Stimulated activated CD8-positive, alpha-beta memory T cell treated with anti-CD3 and anti-CD28 coated beads, Interleukin-4, amount 100 ng/mL, for 48 hours (primary cell): ENCODE measurements around the gene YAP1.
"Not testable (repeated sequence)": the region's sequence is repeated elsewhere in the genome, so short reads cannot be mapped to it uniquely, and the experiment has no call there.

Experiments
- DNase-seq: peaks from one replicate; pipeline ENCODE4 v3.0.0-alpha.2; 2020

Gene YAP1

DNA sequence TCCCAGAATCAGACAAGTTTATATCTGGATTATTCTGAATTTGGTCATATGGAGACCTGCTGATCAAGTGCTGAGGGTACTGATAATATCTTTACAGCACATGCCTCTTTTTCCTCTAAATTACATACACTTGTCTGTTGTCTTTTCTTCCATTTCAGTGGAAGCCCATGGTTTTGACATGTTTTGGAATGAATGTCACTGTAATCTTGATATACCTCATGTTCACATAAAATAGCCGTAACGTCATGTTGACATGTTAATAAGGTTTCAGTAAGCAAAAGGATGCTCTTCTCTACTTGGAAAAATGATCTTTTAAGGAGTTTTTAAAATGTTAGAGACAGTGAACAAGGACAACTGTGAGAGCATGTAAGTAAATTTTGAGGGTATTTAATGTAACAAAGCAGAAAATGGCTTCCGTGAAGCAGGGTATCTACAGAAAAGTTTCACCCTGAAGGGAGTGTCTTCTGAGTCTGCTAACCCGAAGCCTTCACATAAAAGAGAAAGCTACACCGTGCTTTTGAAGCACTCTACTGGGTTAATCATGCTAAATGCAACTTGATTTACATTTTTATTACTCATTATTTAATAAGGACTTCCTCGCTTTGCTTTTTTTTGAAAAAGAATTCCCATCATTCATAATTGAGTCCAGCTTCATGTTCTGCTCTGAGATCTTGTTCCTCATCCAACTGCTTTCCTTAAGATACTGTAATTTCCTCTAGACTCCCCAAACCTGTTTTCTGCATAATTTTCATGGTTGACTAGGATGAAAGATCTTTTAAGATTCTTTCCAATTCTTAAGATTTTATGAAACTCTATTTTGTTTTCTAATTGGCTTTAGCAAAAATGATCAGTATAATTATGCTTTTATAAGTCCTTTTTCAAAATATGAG lies 56.2 kb downstream of the YAP1 start:
- DNase-seq, result no peak

DNA sequence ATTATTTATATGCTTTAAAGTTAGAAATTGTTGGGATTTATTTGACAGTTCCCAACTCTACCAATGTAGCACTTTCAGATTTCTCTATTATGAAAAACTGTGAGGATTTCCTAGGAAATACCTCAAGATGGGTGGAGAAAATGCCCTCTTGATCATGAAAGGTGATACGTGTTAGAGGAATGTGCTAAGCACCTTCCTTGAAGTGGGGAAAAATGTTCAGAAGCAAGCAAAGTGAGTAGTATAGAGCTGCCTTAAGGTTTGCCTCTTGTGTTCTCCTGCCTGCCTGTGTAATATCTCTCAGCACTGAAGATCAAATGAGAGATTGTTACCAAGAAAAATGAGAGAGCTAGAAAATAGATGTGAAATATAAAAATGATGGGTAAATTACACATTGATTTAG lies 58.2 kb downstream of the YAP1 start:
- no peak for DNase-seq

DNA sequence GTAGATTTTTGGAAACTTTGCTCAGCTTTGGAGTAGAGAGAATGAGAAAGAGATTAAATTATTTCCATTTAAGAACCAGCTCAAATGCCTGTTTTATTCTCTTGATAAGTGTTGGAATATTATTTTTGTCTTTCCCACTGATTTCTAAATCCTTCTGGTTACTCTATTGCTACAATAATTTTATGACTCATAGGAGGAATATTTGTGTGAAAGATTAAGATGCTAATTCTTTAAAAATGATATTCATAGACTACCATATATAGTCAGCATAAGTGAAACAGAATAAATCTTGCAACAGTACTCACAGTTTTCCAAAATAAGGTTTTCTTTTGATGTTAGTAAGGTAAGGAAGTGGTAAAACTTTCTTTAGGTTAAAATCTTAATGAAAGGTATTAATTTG lies 60.9 kb downstream of the YAP1 start:
- no peak for DNase-seq

DNA sequence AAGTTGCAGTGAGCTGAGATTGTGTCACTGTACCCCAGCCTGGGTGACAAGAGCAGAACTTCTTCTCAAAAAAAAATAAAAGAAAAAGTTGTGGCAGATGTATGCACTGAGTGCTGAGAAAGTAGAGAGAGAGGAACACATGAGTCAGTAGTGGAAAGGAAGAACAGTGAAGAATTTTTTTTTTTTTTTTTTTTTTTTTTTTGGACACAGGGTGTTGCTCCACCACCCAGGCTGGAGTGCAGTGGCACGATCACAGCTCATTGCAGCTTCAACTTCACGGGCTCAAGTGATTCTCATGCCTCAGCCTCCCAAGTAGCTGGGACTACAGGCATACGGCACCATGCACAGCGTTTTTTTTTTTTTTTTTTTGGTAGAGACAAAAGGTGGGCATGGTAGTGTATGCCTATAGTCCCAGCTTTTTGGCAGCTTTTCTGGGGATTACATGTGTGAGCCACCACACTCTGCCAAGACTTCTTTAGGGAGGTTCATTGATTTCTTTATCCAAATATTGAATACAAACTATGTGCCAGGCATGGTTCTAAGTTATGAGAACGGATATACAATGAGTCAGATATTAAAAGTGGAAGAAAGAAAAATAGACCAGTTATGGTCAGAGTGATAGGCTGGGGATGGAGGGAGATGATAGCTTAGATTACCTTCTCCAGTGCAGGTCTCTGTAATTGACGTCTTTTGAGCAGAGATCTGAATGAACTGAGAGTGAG lies 62.0 kb downstream of the YAP1 start:
- DNase-seq, result no peak

DNA sequence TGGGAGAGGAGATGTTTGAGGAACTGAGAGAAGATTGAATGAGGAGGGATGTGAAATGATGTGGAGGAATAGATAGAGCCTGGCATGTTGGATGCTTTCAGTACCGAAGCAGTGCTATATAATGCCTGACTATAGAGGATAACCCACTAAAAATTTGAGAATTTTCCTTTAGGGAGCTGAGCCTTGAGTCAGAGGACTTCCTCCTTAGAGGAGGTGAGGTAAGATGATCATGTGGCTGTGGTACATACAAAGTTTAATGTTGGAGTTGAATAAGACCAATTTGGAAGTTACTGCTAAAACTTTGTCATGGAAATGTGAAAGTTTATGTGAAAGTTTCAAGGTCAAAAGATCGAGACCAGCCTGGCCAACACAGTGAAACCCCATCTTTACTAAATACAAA lies 66.9 kb downstream of the YAP1 start:
- no peak for DNase-seq

DNA sequence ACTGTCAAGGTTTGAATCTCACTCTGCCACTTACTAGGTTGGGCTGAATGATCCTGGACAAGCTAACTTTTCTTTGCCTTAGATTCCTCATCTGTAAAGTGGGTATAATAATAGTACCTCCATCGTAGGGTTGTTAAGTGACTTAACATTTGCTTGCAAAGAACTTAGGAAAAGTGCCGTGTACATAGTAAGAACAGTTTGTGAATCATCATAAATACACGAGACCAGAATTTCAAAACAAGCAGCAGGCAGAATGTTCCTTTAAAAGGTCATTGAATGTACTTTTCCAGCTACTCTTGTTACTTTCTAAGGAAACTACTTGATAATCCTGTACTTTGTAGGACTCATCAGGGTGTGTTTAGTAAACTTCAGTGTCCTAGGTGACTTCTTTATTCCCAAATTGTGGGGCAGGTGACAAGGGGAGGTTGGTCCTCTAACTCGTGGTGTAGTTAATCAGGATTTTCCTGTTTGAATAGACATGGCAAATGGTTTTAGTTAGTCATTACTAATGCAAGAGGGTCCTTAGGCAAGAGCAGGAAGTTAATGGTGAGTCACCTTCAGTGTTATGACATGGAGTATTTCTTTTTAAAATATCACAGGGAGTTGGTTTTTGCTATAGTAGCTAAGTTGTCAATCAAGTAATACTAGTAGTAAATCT lies 67.9 kb downstream of the YAP1 start:
- no peak for DNase-seq

DNA sequence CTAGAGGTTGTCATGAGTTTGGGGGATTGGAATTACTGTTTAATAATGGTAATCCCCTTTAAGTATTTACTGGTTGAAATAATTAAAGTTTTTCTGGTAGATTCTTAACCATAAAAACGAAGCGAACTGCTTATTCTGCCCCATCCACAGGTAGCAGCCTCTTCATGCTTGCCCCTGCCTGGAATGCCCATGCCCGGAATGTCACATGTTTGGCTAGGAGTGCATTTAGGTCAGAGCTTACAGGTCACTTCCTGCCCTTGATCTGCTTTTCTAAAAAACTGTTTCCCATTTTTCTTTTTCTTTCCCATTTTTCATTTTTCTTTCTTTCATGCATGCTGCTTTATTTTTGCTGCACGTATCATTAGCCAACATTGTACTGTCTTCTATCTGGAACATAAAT lies 69.1 kb downstream of the YAP1 start:
- DNase-seq, result no peak

DNA sequence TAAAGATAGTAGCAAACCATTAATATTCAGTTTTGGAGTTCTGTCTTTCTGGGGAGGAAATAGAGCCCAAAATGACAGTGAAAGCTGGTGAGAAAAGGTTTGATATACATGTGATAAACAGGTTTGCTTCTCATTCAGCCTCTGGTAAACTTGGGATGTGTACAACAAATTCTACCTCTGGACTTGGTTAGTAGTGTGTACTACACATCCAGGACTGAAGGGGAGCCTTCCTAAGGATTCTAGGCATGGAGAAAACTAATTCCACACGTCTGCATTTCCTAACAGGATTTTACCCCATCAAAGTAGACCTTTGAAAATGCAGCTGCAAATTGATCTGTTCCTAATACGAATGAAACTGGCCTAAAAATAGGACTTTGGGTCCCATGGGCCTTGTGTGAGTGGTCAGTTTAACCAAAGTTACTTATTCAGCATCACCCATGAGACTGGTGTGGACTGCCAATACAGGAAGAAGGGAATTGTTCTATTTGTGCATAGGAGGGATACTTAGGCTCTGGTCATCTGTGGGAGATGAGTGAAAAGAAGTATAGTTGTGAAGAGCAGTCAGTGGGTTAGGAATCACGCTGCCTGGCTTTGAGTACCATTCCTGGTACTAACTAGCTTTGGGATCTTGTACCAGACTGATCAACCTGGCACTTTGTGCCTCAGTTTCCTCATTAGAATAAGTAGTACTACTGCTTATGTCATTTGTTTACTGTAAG lies 74.2 kb downstream of the YAP1 start:
- DNase-seq, result no peak

DNA sequence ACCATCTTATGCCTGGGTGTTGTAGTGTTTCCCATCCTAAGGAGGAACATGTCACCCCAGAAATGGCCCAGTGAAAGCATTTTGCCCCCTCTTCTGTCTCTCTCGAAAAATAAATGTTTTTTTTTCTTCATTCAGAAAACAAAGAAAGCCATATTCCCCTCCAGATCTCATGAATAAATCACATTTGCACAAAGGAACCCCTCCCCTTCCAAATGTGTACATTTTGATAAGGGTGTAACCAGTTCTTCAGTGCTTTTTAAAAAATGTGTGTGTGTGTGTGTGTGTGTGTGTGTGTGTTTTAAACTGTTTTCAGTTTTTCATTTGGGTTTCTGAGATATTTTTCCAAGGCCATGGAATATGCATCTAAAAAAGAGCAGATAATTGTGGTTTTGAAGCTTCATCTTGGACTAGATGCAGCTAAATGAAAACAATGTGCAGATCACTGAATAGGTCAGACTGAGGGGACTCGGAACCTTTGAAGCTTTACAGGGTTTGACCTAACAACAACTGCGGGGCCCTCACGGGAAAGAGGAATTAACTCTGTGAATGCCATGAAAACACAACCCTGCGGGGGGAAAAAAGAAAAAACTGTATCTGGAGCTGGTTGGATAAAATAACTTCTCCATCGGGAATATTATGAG lies 76.4 kb downstream of the YAP1 start:
- no peak for DNase-seq

DNA sequence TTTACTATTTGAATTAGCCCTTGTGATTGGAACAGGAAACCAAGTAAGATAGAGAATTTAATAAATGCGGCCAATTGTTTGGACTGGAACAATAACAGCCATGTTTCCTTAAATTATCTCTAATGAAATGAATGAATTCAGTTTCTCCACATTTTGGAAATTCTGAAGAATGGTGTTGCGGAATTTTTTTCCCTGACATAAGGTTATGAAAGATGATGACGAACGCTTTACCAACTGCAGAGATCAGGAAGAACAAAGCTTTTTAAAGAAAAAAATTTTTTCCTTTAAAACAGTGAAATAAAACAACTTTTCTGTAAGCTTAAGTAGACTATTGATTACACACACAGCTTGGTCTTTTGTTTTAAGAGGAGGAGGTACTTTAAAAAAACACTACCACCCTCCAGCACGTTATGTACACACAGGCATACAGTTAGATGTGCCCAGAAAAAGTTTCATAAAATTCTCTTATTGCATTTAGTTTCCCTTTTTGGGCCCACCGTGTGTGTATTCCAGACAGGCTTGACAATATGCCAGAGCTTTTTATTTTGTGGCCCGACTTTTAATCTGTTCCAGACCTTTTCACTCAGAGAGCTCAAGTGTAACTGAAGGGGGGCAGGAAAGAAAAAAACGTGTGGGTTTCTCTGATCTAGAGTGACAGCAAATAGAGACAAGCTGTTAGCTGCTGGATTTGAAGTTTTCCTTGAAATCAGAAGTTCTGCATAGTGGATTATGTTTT lies 77.3 kb downstream of the YAP1 start:
- no peak for DNase-seq

DNA sequence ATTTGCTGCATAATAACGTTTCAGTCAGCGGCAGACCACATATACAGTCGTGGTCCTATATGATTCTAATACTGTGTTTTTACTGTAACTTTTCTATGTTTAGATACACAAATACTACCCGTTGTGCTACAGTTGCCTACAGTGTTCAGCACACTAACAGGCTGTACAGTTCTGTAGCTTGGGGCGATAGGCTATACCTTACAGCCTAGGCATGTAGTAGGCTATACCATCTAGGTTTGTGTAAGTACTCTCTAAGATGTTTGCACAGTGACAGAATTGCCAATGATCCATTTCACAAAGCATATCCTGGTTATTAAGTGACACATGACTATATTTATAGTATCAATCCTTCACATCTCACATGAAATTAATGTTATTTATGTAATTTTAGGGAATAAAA lies 78.2 kb downstream of the YAP1 start:
- DNase-seq, result no peak

DNA sequence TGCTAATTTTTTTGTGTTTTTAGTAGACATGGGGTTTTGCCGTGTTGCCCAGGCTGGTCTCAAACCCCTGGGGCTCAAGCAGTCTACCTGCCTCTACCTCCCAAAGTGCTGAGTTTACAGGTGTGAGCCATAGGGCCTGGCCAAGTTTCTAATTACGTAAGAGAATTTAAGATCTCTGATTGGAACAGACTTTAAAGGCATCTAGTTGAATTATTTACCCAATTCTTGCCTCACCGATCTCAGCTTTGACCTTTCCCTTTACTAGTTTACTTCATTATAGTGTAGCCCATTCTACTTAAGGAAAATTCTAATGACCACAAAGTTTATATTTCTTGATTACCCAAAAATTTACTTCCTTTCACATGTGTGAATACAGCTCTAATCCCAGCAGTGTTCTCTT lies 81.6 kb downstream of the YAP1 start:
- no peak for DNase-seq

DNA sequence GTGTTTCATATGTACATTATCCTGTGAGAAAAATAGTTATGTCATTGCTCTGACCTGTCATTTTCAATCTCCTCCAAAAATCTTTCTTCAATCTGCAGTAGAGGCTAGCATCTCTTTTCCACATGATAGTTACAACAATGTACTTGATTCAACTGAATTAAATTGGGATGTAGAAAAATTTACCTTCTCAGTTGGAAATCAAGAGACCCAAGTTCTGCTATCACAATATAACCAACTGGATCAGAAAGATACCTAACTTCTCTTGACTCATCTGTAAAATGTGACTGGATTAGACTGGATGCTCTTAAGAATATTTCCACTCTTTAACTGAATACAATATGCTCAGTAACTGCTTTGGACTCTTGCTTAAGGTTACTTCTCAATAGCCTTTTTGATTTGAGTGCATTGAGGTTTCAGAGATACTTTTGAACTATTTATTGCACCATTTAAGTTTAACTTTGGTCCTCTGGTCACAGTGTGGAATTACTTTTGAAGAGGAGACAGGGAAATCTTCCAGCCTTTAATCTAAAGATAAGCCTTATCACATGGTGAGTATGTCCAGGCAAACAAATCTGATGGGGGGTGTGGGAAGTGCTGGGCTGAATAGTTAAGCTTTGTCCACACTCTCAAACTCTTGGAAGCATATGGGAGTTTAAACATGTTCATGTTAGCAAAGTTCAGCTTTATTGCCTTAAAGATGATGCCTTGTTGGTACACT lies 82.3 kb downstream of the YAP1 start:
- DNase-seq, result no peak

DNA sequence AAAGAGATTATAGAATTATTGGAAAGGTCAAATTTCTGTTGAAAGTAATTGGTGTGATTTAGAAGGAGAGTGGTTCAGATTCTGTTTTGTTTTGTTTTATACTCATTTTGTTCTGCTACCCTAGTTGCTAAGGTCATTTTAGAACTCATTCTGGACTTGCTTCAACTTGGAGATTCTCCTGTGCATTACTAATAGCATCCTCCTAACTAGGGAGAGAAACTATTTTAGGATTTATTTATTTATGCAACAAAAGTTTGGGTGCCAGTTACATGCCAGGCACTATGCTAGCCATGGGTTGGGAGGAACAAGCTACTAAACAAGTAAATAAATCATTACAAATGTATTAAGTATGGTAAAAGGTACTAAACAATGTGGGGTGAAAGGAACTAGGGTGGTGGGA lies 84.0 kb downstream of the YAP1 start:
- DNase-seq, result no peak

DNA sequence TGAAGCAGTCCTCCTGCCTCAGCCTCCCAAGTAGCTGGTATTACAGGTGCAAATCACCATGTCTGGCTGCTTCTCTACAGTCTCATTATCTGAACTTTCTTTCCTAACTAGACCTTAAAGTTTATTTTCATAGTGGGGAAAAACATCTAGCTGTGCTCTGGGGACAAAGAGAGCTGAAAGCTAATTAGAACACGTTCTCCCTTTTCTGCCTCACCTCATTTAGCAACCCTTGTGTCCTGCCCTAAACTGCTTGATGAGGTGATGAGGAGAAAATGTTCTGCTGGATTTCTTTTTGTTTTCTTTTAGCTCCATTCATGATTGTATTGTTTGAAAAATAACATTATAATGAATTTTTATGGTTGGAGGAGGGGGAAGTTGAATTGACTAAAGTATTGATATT lies 84.7 kb downstream of the YAP1 start:
- no peak for DNase-seq

DNA sequence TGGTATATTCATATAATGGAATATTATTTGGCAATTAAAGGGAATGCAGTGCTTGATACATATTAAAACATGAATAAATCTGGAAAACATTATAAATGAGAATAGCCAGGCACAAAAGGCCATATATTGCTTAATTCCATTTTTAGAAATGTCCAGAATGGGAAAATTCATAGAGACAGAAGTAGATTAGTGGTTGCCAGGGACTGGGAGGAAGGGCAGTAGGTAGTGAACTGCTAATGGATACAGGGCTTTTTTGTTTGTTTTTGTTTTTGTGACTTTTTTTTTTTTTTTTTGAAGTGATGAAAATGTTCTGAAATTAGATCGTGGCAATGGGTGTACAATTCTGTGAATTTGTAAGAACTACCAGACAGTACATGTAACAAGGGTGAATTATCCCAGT lies 86.1 kb downstream of the YAP1 start:
- no peak for DNase-seq

DNA sequence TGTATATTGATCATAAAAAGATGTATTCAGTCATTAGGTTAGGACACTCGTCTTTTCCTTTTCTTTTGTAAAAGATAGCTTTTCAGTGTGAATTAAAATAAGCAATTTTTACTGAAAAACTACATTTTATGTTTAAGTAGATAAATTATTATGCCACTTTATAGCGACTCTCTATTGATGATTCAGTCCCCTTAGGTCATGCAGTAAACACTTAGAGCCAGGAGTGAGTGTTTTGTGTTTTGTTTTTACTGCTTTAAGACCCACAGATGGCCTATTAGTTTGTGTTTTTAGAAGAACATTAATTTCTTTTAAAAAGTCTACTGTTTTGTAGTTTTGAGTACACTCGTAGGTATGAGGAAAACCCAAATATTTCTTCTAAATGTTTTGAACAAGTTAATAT lies 86.6 kb downstream of the YAP1 start:
- no peak for DNase-seq

DNA sequence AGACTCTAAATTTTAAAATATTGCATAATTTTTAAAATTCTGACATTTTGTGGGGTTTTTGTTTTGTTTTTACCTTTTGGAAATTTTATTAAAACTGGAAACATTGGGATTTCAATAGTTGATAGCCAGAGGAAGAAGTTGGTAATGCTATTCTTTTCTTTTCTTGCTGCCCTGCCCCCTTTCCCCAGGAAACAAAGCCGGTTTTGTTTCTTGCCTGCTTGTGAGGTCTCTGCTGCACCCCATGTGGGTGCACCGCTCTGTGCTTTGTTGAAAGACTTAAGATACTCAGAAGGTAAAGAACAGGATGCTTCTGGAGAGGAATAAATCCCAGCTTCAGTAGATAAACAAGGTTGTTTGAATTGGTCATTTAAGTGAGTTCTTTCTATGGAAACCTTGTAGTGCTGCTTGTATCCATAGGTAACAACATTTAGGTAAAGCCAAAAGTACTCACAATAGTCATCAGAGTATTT lies 87.5 kb downstream of the YAP1 start:
- no peak for DNase-seq

DNA sequence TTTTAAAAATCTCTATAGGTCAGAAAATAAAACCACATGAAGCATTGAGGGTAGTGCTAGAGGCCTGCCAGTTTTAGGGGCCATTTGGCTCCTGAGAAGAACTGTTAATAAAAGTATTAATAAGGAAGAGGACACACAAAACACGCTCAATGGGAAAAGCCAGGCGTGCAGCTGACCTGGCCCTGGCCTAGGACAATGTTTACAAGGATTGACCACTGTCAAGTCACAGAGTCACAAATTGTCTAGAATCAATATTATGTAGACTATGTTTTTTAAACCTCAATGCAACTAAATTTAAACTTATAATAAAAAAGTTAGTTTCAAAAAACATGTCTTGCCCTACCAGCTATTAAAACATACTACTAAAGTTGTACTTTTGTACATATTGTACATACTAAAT lies 89.4 kb downstream of the YAP1 start:
- no peak for DNase-seq

DNA sequence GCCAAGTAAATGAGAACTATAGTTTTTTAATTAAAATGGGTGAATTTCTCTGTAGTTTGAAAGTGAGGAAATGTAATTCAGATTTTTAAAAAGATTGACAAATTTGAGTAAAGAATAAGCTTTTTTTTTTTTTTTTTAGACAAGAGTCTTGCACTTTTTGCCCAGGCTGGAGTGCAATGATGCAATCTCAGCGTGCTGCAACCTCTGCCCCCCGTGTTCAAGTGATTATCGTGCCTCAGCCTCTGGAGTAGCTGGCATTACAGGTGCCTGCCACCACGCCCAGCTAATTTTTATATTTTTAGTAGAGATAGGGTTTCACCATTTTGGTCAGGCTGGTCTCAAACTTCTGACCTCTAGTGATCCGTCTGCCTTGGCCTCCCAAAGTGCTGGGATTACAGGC lies 90.1 kb downstream of the YAP1 start:
- not testable (repeated sequence) for DNase-seq

DNA sequence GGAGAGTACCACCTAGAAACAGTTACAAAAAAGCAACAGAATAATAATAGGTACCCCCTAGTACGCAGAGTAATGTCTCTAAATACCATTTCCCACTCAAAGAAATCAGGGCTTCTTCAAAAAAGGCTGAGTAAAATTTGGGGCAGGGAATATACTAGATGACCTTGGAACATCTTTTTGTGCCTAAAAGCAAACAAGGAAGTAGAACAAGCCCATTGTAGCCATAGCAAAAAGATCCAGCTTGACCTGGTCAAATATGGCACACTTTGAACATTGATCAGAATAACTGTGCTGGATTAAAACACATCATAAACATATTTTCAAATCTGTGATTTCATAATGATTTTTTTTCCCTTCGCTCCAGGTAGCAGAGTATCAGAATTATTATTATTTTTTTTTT lies 91.5 kb downstream of the YAP1 start:
- DNase-seq, result no peak
